Stimulated activated CD8-positive, alpha-beta memory T cell treated with anti-CD3 and anti-CD28 coated beads, Interleukin-7, amount 100 ng/mL, for 48 hours (primary cell): ENCODE data around the gene BCL11B.

Experiments used
- DNase-seq, 2 donors: peaks; one replicate each; pipeline ENCODE4 v3.0.0-alpha.2; 2020; ENCODE audit warnings: low read depth in 1 of 2; ENCODE audit errors: extremely low read depth in 1 of 2

BCL11B gene

DNA sequence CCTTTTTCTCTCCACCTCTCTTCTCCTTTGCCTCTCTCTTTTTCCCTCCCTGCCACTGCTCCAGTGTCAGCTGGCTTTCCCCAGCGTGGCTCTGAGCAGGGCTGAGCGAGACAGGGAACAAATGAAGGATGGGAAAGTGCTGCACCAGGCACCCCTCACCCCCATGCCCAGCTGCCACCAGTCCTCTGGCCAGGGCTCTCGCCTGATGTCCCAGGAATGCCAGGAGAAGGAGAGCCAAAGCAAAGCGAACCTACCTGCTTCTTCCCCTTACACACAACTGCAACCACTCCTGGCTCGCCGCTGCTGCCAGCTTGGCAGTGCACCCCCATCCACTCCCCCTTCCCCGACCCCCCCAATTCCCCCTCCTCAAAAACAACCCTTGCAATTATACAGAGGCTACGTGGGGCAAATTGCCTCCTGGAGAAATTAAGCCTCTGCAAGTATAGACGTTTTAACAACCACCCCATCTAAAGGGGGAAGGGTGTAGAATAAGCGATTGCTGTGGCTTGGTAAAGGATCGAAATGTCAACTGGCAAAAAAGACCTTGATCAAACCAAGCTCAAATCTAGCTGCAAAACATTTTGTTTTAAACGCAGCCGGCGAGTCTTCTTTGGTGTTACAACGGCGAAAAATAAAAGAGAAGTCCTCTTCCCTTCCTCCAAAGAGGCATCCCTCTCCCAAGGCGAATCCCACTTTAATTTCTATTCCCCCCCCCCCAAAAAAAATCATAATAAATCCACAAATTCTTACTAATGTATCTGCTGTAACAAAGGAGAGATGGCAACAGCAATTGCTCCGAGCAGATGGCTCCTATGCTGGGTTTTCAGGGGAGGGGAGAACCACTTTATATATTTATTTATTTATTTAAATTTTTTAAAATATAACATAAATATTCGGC lies 2.9 kb downstream of the BCL11B start:
- no peak for DNase-seq

DNA sequence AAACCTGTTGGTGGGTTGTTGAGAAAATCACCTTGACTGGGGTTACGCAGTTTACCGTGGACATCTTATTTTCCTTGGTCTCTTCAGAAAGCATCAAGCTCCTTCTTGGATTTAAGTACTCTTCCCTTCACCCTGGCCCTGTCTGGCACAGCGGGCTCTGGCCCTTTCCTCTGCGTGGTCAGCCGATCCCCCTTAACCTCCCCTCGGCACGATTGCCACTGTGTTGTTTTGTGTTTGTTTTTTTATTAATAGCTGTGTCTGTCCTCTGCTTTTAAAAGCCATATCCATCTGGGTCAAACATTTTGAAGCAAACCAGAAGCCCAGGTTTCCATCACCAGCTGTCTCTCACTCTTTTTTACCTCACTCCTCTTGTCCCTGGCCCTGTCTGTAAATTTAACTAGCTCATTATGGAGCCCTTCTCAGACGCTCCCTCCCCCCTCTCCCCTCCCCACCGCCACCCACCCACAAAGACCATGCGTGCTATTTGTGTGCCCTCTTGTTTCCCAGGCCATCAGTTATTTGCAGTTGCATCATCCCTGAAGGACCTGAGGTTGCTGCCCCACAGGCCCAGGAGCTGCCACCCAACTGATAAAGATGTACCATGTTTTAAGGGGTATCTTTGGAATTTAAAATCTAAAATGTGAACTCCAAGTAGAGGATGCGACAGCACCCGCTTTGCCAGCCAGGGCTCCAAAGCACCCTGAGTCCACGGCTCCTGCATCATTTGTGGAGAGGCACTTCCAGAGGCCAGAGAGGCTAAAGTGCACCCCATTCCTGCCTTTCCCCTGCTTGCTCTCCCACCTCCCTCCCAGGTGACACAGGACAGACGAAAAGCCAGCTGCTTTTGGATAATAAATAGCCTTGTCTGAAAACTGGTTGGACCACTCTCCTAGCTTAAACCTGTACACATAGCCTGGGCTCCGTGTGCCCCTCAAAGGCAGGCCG lies 3.9 kb downstream of the BCL11B start:
- DNase-seq, result no peak

DNA sequence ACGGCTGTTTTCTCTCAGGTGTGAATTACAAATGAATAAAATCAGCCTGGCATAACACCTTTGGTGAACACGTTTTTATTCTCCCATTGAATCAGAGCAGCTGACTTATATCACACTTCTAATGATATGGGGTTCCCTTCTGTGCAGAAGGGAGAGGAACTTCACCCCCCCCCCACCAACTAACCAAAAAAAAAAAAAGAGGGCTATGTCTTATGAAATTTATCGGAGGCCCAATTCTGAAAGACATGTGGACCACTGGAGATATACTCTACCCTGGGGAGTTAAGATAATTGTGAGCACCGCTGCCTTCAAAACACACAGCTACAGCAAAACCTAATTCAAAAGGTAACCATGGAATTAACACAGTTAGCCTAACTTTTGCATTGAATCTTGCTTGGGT lies 4.6 kb downstream of the BCL11B start:
- DNase-seq, result no peak

DNA sequence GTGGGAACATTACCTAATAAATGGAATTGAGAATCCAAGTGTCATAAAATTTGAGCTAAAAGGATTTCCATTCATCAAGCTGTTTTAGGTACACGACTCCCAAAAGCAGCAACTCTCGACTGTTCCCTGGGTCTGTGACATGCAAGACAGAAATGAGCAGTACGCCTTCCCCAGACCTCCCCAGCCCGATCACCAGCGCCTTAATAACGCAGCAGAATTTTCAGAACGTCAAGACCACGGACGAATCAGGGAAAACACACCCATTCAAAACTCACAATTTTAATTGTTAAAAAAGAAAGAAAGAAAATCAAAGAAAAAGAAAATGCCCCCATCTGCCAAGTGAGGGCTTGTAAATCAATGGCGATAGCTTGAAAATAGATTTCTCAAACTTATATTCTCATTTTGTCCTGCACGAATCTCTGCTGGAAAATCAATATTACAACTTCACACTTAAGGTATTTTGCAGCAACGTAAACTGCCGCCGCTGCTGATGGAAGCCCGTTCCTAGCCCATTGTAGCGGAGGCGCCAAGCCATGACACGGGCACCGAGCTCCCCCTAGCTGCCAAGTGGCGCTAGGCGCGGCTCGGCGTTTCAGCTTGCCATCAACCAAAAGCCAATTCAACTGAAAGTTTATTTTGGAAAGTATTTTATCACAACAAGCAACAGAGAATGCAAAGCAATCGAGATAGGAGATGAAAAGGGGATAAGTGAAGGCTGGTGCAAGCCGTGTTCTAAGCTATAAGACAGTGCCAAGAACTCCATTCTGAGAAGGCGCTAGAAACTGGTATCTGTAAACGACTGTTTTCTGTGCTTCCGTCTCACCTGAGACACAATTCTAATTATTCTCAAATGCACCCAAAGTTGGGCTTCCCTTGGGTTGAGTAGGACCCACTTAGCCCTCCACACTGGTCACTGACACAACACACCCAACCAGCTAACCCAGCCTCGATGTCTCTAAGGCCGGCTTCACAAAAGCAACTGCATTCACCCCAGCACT lies 5.5 kb downstream of the BCL11B start:
- DNase-seq, result peak in 1 of 2 donors; percentile 77

DNA sequence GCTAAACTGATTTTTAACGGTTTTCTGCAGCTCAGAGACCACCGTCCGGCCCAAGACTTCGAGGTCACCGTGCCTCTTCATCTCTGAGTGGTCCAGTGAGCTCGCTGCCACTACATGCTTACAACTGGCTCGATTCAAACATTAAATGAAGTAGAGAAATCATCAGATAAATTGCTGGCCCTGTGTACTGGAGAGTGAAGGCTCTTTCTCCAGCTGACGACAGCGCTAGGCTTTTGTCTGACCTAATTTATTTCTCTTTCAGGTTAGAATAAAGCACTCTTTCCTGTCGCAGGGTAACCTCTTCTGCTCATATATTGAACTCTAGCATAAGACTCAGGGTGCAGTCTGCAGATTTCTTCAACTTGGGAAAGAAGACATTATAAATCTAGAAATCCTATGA lies 6.4 kb downstream of the BCL11B start:
- no peak for DNase-seq

DNA sequence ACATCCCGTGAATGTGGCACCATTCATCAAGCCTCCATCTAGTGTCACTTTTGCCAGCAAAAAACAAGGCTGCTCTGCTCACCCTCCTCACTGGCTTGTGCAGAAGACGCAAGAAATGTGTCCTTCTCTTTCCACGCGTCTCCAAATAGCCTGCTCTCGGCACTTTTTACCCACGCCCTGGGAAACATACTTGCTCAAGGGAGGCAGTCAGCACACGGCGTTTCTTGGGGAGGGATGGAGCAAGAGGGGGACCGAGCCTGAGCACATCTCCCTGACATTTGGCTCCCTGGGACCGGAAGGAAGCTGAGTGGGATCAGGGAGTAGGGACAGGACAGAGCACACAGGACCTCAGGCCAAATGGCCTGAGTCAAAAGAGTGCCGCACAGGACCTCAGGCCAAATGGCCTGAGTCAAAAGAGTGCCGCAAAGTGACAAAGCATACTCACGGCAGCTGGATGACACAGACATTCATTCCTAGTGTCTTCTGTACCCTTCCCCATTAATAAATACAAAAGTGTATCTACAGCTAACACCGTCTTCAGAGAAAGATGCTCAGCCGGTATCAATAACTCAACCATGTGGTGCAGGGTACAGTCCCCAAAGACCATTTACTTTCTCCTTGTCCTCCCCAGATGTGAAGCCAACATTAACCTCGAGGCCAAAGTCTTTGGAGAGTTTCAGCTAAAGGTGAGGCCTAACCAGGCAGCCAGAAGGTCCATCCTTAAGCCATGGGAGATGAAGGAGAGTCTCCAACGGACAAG lies 7.1 kb downstream of the BCL11B start:
- no peak for DNase-seq

DNA sequence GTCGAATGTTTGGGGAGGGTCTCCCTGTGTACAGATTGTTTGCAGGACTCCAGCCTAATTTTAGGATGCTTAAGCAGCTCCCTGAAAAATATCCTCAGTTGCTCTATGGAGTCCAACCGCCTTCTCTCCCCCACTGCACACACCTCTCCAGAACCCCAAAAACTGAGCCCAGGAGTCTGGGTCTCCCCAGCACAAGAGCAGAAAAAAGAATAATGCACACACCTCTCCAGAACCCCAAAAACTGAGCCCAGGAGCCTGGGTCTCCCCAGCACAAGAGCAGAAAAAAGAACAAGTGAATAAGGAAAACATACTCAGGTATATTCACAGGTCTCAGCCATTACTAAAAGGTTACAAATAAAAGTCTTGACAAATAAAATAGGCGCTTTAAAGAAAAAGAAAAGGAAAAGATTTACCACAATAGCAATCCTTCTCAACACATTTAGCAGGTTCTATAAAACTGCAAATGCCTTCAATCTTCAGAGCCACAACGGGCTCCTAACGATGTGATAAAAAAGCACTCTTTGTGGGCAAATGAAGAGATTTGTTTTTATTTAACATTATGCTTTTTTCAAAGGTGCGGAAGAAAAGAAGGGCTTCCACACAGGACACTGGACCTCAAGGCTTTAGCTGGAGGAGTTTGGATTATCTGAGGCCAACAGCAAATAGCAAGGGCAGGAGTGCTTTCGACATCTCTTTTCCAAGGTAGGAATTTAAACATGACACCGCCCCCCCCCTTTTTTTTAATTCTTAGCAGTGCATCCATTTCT lies 8.2 kb downstream of the BCL11B start:
- DNase-seq, result no peak

DNA sequence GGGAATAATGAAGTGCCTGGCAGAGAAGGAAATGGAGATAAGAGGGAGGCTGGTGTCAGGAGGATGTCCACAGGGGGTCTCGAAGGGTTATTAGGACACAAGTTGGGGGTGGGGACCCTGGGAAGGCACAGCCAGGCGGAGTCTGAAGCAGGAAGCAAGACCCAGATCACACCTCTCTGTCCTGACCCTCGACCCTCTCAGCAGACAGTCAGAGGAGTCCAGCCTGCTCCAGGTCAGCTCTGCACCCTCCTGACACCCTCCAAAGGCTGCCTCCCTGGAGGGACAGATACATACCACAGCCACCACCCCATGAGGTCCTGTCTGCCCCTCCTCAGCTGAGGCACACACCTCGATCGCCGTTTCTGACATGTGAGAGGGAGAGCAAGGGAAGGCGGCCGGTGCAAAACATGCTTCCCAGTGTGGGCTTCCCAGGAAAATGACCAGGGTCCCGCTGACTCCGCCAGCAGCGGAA lies 9.0 kb downstream of the BCL11B start:
- DNase-seq, result no peak

DNA sequence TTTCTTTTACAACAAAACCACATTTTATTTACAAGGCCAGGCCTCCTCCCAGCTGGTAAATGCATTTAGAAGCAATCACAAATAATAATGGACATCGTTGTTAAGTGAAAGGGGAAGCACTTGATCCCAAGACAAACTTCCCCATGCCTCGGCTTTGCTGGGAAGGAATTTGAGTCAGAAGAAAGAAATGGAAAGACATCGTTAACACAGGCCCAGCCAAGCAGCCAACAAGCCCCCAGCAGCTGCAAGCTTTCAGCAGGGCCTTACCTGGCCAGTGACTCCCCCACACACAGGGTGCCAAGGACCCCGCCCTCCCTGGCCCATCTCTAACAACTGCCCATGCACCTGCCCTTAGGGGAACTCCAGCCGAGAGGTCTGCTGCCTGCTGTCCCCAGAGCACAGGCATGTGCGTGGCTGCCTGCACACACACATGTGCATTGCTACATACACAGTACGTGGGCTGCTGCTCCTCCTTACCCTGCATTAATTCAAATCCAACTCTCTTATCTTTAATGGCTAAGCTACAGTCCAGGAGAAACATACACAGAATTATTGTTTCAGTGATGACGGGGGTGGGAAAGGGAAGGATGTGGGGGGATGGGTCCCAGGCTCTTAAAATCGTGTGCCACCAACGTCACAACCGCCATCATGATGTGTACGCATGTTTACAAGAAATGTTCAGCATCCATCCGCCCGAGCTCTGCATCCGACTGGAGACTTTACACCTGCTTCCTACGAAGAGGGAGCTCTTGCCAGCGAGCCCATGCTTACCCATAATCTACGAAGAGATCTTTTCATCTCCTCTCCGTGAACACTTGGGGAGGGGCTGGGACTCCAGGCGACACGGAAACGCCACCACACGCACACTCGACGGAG lies 9.8 kb downstream of the BCL11B start:
- DNase-seq, result peak in 1 of 2 donors; percentile 71

DNA sequence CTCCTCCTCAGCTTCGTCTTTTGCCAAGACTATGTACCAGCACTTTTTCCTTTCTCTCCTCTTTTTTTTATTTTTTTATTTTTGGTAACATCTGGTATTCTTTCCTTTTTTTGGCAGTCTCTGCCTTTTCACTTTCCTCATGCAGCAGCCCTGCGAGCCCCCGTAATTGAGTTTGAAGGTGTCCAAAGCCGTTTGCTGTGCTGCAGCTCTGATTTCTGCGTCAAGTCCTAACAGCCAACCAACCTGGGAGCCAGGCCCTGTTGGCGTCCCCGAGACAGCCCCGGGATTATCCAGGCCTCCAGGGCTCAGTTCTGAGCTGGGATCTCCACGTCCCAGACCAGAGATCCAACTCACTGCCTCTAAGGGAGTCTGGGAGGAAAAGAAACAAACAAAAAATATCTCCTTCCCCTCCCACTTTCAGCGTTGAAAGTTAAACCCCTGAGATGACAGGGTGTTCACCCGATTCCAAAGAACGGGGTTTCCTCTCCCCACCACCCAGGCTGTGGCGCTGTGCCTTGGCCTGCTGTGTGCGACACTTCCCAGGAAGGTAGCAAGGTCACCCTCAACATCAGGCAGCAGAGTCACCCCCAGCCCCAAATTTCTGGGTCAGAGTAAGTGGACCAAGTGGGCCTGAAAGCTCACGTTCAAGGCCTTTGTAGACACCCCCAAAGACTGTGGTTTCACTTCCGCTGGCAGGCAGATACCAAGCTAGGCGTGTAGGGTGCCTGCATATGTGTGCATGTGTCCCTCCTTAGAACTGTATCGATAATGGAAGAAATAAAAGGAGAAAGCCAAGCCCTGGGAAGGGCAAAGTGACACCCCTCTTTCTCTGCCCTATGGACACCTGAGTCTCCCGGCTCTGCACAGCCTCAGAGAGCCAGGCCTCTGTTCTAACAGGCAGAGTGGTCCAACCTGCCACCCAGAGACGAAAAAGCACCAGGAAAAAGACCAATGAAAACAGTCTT lies 11.1 kb downstream of the BCL11B start:
- DNase-seq, result no peak

DNA sequence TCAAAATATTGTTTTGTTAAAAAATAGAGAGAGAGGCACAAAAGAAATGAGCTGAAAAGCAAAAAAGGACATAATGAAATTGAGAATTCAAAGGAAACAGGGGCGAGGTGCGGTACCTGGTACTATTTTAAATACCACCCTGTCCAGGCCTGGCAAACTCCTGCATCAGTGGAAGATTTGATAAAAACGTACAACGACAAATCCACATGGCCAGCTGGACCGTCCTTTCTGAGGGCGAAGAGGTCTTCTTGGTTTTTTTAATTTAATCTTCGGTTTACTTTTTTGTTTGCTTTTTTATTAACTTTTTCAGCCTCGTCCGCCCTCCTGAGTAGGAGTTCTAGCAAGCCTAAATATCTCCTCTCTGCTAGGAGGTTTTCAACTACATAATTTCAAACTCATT lies 11.9 kb downstream of the BCL11B start:
- DNase-seq, result no peak

DNA sequence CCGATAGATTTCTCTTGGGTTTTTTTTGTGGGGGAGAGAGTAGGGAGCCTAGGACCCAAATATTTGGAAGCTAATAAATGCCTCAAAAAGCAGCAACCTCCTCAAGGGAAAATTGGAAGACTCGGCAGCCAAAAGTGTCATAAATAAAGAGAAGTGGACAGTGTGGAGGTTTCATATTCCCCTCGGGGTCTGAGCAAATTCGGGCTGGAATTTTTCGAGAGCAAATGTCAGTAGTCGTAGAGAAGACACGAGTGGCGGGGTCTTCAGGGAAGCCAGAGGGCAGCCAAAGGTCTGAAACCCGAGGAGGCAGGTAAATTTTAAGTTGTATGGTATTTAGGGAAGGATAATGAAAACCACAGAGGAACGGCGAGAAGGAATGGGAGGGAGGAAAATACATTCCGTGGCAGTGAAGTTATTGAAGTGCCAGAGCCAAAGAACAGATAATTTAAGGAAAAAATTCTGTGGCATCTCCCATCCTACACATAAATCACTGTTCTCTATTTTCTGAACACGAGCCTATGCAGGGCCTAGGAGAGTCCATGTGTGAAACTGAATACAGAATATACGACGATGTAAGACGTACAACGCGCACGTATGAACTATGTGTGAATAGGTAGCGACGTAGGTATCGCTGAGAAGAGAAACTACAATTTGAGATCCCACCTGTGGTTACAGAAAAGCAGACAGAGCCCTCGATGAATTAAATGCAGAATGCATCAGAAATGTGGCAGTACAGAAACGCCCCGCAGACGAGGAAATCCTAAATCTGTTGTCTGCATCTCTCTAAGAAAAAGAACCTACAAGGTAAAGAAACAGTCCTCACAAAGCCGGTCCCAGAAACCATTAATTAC lies 12.9 kb downstream of the BCL11B start:
- DNase-seq, result no peak

DNA sequence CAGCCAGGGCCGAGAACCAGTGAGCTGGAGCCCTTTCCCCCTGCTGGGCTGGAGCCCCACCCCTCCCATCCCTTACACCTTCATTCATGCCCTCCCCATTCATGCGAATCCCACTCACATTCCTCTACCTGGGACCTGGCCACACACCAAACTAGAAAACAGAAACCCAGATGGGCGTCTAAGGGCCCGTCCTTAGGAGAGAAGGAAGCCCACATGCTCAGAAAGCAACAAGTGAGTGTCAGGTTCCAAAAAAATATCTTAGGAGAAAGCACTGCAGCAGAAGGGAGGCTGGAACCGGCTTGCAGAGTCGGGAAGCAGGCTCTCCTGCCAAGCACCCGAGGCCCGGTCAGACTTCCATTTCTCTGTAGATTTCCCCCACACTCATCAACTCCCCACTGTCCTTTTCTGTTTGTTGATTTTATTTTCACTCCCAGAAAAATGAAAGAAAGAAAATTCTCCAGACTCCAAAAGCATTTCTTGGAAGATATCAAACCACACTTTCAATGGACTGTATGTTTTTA lies 13.6 kb downstream of the BCL11B start:
- DNase-seq, result no peak

DNA sequence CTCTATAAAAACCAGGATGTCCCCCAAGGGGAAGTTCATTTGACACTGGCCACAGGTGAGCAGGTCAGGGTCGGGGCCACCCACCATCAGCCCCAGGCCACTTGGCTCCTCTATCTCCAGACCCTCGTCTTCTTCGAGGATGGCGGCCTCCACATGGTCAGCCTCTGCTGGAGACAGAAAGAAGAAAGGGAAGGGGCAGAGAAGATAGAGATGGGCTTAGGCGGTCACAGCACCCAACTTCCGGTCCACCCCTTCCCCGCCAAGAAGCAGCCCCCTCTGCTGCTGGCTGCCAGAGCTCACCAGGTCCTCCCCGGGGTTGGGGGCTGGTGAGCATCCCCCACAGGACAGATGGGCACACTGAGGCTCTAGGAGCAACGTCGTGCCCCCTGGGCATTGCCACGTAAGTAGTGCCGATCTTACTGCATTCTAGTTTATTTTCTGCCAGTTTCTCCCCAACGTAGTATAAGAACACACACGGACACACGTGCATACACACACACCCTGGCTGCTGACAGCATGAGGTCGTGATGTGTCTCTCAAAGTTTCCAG lies 14.2 kb downstream of the BCL11B start:
- DNase-seq, result no peak

DNA sequence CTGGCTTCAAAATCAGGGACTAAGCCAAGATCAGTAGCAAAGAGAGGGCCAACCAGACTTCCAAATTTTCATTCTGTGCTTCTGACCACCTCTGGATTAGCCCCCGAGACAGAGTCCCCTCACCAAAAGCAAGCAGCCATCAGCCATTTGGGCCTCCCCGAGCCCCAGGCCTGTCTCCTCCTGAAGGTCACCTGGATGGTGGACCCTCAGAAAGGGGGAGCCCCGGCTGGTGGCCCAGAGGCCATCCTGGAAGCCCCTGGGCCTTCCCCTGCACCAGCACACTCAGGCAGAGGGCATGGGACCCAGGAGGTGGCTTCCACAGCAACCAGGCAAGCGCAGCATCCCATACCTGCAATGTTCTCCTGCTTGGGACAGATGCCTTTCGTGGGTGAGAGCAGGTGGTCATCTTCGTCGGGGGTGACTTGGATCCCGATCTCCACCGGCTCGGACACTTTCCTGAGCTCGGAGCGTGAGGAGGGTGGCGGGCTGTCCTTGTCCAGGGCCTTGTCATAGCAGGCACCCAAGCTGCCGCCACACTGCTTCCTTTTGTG lies 14.8 kb downstream of the BCL11B start:
- DNase-seq, result no peak
